GM21528 (cell line): ENCODE data around the gene DNAJC28.
"Not testable (repeated sequence)": the region's sequence is repeated elsewhere in the genome, so short reads cannot be mapped to it uniquely, and the experiment has no call there.

ENCODE experiments used
- ATAC-seq: cut with Tn5 transposase; IDR thresholded peaks from one replicate; pipeline ENCODE4 v1.9.1; 2021; ENCODE audit warnings: mild to moderate bottlenecking, moderate library complexity; ENCODE audit not compliant: unreplicated experiment, low FRiP score

The DNAJC28 gene, protein sequence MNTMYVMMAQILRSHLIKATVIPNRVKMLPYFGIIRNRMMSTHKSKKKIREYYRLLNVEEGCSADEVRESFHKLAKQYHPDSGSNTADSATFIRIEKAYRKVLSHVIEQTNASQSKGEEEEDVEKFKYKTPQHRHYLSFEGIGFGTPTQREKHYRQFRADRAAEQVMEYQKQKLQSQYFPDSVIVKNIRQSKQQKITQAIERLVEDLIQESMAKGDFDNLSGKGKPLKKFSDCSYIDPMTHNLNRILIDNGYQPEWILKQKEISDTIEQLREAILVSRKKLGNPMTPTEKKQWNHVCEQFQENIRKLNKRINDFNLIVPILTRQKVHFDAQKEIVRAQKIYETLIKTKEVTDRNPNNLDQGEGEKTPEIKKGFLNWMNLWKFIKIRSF

DNA sequence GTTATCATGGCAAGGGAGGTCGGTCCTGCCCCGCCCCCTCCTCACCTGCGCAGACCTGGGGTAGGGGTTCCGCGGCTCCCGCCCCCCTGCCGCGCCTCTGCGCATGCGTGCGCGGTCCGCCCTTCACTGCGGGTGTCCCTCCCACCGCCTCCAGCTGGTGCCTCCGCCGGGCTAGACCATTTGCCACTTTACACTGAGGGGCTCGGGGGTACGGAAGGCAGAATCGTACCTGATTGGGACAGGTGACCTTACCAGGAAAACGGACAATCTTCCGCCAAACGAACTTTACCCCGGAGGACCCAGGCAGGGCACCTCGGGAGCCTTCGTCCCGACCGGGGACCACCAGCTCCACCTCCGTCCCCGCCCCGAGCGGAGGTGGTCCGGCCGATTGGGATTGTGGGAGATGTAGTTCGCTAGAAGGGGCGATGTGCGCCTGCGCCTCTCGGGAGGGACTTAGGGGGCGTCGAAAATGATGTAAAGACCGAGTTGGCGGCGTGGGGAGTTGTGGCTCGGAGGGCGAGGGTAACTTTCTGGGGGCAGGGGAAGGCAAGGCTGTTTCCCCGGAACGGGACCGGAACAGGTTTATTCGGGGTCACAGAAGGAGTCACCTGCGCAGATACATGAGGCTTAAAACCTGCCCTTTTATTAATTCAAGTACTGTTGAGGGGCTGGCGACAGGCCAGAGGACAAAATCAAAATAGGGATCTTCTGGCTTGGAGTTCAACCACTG lies at the start of gene DNAJC28:
DNAJC28 (minus strand) TSS at position 344 of the 730 bp plus-strand sequence. CDS start 2,323 bp downstream, outside the sequence.
- peak; percentile 91 for ATAC-seq

DNA sequence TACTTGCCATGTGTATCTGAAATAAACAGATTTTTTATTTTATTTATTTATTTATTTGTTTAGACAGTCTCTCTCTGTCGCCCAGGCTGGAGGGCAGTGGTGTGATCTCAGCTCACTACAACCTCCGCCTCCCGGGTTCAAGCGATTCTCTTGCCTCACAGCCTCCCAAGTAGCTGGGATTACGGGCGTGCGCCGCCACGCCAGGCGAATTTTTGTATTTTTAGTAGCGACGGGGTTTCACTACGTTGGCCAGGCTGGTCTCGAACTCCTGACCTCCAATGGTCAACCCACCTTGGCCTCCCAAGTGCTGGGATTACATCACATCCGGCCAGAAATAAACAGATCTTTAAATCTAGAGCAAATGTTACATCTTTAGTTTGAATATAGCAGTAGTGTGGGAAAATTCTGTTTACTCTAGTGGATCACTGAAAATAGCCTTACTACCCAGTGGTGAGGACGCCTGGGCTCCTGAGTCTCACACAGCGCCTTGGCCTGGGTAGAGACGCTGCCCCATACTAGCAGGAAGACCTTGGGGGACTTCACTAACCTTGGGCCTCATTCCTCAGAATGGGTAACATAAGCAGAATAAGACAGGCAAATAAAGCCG lies 49.7 kb upstream of the DNAJC28 start:
- ATAC-seq: no peak

DNA sequence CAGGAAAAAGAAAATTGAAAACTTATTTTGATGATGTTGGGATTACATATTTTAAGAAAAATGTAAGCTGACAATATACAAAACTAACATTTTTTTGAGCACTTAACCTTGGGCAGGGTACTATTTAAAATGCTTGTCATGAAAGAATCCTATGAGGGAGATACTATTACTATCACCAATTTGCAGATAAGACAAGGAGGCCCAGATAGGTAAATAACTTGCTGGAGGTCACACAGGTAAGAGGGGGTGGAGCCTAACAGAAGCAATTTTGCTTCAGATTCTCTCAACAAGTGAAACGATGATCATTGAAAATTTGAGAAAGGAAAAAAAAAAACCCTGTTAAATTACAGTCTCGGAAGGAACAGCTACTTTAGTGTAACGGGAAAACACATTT lies 49.2 kb upstream of the DNAJC28 start:
- no peak for ATAC-seq

DNA sequence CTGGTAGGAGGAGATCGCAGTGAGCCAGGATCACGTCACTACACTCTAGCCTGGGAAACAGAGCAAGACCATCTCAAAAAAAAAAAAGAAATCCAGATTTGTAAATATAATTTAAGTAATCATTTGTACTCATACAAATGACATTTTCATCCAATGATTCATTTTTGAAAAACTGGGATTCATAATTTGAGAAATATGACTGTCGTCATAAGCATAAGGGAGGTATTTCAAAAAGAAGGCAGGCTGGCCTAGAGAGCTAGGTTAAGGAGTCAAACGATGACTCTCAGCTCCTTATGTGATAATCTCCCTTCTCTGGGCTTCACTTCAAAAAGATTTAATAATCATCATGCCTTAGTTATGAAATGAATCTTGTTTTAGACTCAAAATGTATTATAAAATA lies 48.1 kb upstream of the DNAJC28 start:
- no peak for ATAC-seq

DNA sequence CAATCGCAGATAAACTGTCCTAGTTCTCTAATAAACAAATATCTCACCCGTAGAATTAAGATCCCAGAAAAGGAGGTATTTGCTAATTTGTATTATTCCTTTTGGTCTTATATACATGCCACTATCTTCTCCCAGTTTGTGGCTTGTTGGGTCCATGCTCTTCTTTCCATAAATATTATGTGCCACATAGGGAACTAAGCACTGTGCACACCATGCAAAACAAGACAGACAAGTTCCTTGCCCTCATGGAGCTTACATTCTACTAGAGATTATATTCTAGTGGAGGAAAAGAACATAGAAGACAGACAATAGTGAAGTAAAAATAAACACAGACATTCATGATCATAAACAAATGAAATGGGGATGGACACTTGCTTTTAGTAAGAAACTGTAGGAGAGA lies 45.7 kb upstream of the DNAJC28 start:
- no peak for ATAC-seq

DNA sequence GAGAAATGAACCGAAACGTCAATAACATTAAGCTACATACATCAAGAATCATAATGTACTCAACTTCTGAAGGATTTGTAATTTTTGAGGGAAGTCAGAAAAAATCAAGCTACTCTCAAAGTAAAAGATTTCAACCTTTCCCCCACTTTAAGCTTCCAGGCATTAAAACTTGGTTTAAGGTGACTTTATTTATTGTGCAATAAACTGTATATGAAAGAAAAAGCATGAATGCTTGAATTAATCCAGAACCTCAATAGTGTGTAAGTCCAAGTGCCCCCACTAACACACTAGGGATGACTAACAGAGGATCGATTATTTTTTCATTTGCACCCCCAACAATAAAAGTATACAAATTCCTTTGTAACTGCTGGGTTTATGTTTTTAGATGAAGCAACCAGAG lies 39.5 kb upstream of the DNAJC28 start:
- ATAC-seq: no peak

DNA sequence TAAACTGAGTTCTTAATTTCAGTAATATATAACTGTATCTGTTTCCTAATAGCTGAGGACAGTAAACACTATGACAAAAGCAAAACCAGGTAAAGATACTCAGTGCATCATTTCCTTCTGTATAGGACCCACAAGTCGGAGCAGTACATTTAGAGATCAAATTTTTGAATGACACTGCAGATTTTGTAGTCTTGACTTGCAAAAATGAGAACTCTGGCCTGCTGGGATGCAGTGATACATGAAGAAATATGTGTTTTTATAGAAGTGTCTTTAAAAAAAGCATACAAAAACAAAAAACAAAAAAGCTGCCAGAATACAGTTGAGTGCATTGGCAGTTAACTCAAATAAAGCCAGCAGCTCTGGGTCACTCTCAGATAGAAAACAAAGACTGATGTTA lies 31.4 kb upstream of the DNAJC28 start:
- no peak for ATAC-seq

DNA sequence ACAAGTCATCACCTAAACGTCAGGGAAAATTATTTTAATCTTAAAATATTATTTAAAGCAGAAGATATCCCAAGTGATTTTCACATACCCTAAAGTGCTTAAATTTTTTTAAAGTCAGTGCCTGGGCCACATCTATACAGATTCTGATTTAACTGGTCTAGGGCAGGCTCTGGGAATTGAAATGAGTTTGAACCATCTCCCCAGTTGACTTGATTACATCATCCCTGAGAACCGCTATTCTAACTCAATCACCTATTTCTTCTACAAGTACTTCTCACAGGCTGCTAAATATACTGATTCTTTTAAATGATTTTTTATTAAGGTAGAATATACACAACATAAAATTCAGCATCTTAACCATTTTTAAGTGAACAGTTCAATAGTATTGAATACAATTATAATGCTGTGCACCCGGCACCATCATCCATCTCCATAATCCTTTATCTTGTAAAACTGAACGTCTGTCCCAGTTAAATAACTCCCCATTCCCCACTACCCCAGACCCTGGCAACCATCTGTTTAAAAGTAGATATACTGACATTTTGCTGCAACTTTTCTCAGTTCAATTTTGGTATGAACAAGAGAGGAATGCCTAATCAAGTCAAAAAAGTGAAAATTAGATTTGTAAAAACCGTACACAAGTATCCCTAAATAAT lies 30.9 kb upstream of the DNAJC28 start:
- no peak for ATAC-seq

DNA sequence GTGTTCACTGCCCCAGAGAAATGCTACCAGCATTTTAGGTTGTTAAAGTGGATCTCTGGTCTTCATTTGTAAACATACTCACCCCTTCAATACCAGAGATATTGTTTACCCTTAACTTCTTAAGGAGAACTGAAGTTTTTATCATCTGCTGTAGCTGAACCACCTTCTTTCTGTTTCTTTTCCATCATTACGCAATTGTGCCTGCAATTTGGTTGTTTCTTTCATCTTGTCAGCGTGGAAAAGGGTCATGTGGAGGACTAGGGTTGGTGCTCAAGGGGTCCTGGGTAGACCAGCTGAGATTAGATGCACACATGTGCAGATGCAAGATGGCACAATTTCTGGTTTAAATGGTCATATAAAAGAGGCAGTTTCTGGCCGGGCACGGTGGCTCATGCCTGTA lies 27.4 kb upstream of the DNAJC28 start:
- ATAC-seq: no peak

DNA sequence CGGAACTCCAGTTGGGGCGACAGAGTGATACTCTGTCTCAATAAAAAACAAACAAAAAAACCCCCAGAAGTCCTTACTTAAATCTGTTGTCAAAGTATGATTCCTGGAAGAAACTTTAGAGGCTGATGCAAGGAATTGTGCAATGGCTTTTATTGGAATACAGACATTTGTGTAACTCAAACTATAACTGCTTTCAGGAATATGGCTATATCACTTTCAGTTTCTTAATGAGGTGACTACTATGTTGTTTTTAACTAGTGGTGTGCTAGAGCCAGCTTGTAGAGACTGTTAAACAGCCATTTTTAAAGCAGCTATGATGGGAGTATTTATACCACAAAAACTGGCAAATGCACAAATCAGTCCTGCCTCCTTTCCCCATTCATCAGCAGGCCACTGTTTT lies 22.7 kb upstream of the DNAJC28 start:
- no peak for ATAC-seq

DNA sequence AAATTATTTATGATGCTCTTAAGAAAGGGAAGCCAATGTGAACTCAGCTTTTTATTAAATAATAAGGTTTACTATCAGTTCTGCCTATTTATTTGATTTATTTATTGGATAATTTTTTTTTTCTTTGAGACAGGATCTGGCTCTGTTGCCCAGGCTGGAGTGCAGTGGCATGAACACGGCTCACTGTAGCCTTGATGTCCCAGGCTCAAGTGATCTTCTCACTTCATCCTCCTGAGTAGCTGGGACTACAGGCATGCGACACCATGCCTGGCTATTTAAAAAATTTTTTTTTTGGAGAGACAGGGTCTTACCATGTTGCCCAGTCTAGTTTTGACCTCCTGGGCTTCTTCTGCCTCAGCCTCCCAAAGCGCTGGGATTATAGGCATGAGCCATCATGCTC lies 21.0 kb upstream of the DNAJC28 start:
- no peak for ATAC-seq

DNA sequence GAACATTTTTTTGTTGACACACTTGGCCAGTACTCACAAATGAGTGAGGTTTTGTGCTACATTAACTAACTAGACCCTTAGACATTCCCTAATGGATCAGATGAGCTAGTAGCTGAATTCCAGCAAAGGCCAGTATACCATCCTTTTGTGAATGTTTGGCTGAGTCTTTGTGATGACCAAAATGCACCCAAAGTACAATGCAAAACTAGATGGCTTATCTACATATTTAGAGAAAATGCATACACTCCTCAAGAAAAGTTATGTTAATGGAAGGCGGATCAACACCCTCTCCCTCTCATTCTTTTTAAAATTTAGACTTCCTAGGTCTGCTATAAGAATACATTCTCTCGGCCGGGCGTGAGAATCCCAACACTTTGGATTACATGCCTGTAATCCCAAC lies 20.1 kb upstream of the DNAJC28 start:
- no peak for ATAC-seq

DNA sequence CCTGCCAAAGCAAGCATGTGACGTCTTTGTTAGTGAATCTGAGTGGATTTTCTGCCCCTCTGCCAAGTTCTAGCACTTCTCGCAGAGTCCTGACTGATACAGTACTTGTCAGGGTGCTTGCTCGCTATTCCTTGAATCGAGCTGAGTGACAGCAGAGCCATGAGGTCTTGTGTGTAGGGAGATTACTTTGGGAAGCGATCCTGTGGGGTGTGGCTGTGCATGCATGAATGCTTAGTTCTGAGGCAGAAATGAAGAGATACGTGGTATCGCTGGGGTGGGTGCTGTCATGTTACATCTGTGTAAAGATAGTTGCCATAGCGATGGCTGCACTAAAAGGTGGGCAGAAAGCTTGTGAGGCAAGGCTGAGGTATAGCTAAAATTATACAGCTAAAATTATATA lies 19.3 kb upstream of the DNAJC28 start:
- no peak for ATAC-seq

DNA sequence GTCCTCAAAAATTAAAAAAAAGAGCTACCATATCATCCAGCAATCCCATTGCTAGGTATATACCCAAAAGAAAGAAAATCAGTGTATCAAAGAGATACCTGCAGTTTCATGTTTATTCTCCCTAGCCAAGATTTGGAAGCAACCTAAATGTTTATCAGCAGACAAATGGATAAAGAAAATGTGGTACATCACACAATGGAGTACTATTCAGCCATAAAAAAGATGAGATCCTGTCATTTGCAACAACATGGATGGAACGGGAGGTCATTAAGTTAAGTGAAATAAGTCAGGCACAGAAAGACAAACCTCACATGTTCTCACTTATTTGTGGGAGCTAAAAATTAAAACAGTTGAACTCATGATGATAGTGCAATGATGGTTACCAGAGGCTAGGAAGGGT lies 15.5 kb upstream of the DNAJC28 start:
- not testable (repeated sequence) for ATAC-seq

DNA sequence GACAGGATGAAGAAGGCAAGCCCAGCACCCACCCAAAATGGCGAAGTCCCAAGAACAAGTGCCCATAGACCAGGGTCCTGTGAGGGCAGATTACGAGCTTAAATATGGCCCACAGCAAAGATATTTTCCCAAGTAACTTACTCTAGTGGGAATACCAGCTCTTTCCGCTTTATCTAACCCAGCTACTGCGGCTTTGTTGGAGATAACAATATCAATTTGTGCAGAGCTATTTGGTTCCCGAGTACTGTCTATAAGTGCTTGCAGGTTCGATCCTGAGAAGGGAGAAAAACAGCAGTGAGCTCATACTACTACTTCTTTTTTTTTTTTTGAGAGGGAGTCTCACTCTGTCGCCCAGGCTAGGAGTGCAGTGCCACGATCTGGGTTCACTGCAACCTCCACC lies 14.3 kb upstream of the DNAJC28 start:
- ATAC-seq: no peak

DNA sequence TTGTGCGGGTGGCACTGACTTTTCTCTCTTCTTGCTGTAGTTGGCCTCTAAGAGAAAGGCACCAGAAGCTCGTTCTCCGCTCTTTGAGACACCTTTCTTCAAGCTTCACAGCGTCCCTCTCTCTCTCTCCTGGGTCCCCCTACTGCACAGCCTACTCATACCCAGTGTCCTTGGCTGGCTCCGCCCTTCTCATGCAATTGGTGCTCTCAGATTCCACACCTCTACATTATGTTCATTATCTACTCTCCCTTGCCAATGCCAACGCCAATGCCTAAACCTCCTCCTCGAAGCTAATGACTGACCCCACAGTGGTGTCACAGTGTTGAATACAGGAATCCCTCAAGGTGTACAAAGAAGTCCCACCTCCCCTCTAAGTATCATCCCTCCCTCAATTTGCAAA lies 4.8 kb upstream of the DNAJC28 start:
- ATAC-seq: no peak

DNA sequence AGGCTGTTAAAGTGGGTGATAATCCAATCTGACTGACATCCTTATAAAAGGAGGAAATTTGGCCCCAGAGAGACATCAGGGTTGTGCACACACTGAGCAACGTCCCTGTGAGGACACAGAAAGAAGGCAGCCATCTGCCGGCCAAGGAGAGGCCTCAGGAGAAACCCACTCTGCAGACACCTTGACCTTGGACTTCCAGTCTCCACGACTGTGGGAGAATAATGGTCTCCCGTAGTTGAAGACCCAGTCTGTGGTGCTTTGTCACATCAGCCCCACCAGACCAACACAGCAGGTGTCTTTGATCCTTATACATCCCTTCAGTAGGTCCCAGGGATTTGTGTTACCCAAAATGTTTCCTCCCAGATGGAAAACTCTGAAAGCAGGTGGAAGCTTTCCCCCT lies 4.2 kb upstream of the DNAJC28 start:
- ATAC-seq: no peak

DNA sequence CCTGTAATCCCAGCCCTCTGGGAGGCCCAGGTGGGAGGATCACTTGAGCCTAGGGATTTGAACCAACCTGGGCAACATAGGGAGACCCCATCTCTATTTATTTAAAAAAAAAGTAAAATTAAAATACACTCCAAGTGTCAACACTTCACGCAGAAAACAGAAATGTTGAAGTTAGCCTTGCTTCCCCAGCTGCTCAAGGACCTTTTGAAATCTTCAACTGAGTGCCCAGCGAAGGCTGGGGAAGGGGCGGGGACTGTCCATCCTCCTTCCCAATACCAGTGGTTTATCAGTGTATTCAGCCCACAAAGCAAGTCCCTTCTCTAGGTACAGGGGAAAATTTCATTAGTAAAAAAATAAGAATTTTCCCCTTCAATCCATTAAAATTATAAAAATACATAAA lies 2.2 kb upstream of the DNAJC28 start:
- ATAC-seq: no peak

DNA sequence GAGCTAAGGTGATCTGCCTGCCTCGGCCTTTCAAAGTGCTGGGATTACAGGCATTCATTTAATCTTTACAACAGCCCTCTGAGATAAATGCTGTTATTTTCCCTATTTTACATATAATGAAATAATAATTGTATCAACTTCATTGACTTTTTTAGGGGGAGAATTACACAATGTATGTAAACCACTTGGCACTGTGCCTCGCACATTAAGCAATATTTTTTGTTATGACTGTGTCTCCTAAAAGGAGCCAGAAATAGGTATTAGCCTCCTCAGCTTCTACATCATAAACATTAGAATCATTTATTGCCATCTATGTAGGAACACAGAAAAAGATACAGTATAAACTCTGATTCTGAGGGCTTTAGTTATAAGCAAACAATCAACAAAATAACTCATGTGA lies 1.1 kb upstream of the DNAJC28 start:
- no peak for ATAC-seq

DNA sequence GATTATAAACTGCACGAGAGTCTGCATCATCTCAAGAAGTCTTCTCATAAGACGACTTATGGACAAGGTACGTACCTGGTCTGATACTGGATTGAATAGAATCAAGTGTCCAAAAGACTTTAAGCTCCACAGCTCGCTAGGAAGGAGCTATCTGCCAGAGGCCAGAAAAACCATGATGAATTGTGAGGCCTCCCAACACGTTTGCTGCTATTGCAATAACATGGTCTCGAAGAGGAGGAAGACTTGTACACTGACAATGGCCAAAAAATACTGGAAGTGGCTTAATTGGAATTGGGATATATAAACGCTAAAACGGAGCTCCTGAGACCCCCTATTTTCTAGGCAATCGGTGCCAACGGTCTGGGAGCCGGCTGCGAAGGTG lies 534 bp downstream of the DNAJC28 start:
- peak; percentile 4 for ATAC-seq

DNA sequence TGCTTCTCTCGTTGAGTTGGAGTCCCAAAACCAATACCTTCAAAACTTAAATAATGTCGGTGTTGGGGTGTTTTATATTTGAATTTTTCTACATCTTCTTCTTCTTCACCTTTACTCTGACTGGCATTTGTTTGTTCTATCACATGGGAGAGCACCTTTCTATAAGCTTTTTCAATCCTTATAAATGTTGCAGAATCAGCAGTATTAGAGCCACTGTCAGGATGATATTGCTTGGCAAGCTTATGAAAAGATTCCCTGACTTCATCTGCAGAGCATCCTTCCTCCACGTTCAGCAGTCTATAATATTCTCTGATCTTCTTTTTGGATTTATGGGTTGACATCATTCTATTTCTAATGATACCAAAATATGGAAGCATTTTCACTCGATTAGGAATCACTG lies 2.6 kb downstream of the DNAJC28 start:
- ATAC-seq: no peak
